Measurements from ENCODE around the gene LMO7.

LMO7 gene

GRCh38 chr13:75806117-75806516 lies 170.0 kb downstream of the LMO7 start:
- DNase-seq: no peak

- DNase-seq: no peak
Measured at GRCh38 chr13:75811361-75811760, 175.2 kb downstream of the LMO7 start.

- no peak for DNase-seq
Measured at GRCh38 chr13:75811841-75812240, 175.7 kb downstream of the LMO7 start.

GRCh38 chr13:75812751-75813181 lies 176.6 kb downstream of the LMO7 start:
- no peak for DNase-seq

- DNase-seq: no peak
Measured at GRCh38 chr13:75813323-75813722, 177.2 kb downstream of the LMO7 start.

GRCh38 chr13:75818179-75818967 lies 182.2 kb downstream of the LMO7 start:
- DNase-seq: no peak

- no peak for DNase-seq
Measured at GRCh38 chr13:75818968-75819225, 182.8 kb downstream of the LMO7 start.

- no peak for DNase-seq
Measured at GRCh38 chr13:75825161-75825560, 189.0 kb downstream of the LMO7 start.

- no peak for DNase-seq
Measured at GRCh38 chr13:75825594-75825993, 189.5 kb downstream of the LMO7 start.

GRCh38 chr13:75826391-75826790 lies 190.3 kb downstream of the LMO7 start:
- no peak for DNase-seq

GRCh38 chr13:75829830-75830229 lies 193.7 kb downstream of the LMO7 start:
- DNase-seq: no peak

GRCh38 chr13:75830842-75831241 lies 194.7 kb downstream of the LMO7 start:
- DNase-seq: no peak

- DNase-seq: no peak
Measured at GRCh38 chr13:75831389-75831788, 195.3 kb downstream of the LMO7 start.

- DNase-seq: no peak
Measured at GRCh38 chr13:75832812-75833211, 196.7 kb downstream of the LMO7 start.

- DNase-seq: no peak
Measured at GRCh38 chr13:75836441-75836840, 200.3 kb downstream of the LMO7 start.

- no peak for DNase-seq
Measured at GRCh38 chr13:75838366-75839005, 202.4 kb downstream of the LMO7 start.

- no peak for DNase-seq
Measured at GRCh38 chr13:75839406-75839805, 203.3 kb downstream of the LMO7 start.

- DNase-seq: no peak
Measured at GRCh38 chr13:75841905-75842304, 205.8 kb downstream of the LMO7 start.

GRCh38 chr13:75843074-75843473 lies 206.9 kb downstream of the LMO7 start:
- no peak for DNase-seq

- DNase-seq: no peak
Measured at GRCh38 chr13:75843991-75844390, 207.9 kb downstream of the LMO7 start.

- DNase-seq: no peak
Measured at GRCh38 chr13:75847588-75847987, 211.5 kb downstream of the LMO7 start.

GRCh38 chr13:75850916-75851315 lies 214.8 kb downstream of the LMO7 start:
- DNase-seq: no peak

GRCh38 chr13:75855216-75855615 lies 219.1 kb downstream of the LMO7 start:
- DNase-seq: no peak

- DNase-seq: no peak
Measured at GRCh38 chr13:75855847-75856246, 219.7 kb downstream of the LMO7 start.

GRCh38 chr13:75857291-75857690 lies 221.2 kb downstream of the LMO7 start:
- no peak for DNase-seq
